HG02840 (cell line): ENCODE results near the gene HYAL1.

ENCODE experiments used
- ATAC-seq: cut with Tn5 transposase; IDR thresholded peaks from one replicate; pipeline ENCODE4 v1.9.1; 2021; ENCODE audit warnings: mild to moderate bottlenecking, moderate library complexity, moderate number of reproducible peaks; ENCODE audit not compliant: unreplicated experiment, low FRiP score

Gene HYAL1

GRCh38 chr3:50334339-50335075 is 31.1 kb upstream of the HYAL1 start:
- no peak for ATAC-seq

GRCh38 chr3:50333744-50334328 is 30.5 kb upstream of the HYAL1 start:
- ATAC-seq = no peak

DNA sequence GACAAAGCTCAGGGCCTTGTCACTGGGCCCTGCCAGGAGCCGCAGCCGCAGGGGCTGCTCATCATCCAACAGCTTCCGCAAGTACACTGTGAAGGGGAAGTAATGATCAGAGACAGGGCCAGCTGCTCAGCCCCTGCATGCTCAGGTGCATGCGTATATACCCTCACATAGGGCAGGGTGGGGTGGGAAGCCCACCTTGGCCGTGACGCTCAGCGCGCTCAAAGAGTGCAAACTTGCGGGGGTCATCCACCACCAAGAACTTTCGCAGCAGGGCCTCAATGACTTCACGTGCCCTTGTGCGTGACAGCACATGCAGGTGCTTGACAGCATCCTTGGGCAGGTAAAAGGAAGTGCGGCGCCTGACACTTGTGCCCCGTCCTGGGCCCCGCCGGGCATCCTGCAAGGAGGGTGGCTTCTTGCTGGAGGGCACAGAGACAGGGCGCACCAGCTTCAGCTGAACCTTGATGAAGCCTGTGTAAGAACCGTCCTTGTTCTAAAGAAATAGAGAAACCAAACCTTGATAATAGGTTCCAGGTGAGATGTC is 28.1 kb upstream of the HYAL1 start:
- ATAC-seq = no peak

DNA sequence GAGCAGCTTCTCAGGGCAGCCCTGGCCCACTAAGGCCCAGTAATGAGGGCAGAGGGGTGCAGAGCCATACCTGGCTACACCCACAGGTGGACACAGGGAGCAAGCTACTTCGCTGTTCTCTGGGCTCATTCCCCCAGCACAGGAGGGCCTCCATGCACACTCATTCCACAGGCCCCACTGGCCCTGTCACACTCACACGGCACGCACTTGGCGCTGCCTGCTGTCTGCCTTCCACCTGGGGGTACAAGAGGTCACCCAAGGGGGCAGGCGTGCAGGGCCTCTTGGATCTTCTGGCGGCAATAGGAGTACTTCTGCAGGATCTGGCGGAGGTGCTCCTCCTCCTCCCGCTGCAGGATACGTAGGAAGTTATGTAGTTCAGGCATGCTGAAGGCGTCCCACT is 27.0 kb upstream of the HYAL1 start:
- no peak for ATAC-seq

GRCh38 chr3:50327943-50328691 is 24.7 kb upstream of the HYAL1 start, which contains the start of gene TUSC2:
Gene TUSC2 (minus strand): TSS chr3:50328223. CDS start chr3:50328099, 124 bp downstream.
- ATAC-seq = peak; percentile 86

DNA sequence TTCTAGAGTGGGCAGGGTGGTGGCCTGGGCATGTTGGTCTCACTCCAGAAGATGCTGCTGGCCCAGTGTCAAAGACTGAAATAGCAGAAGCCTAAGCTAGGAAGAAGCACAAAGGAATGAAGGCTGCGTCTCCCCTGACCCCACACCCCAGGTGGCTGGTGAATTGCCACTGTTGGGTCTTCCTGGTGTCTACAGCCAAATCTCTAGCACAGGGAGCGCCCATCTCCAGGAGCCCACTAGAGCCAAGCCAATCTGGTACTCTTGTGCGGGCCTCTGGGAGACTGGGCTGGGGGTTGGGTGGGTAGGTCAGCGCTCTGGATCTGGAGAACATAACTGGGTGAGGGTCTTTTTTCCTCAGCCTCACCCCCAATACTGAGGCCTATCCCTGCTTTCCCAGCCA is 23.8 kb upstream of the HYAL1 start:
- no peak for ATAC-seq

GRCh38 chr3:50326182-50326541 is 22.8 kb upstream of the HYAL1 start:
- ATAC-seq = no peak

DNA sequence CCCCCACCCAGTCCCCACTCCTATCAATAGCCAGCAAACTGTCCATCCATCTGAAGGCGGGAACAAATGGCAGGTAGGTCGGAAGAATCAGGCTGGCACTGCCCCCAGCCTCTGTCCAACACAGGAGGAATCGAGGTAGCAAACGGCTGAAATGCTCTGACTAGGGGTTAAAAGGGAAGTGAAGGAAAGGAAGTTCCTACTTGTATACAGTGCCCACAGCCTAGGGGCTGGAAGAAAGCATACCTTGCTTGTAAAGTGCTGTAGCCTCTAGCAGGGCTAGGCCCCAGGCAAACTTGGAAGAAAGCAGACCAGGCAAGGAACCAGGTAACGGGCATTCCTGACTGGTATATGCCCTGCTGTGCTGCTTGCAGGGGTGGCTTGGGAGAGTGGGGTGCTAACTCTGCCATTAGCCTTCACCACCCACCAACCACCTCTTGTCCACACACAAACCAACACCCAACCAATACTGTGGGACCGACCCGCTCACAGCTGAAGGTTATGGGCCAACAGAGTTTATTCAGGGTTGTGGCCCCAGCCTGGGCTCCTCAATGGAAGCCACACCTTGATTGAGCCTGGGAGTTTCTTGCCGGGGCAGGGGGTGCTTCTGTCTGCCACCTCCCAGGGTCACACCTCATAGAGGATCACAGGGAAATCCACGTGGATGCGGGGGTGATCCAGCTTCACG is 22.3 kb upstream of the HYAL1 start:
- ATAC-seq = no peak

- no peak for ATAC-seq
These were observed 21.7 kb upstream of the HYAL1 start for GRCh38 chr3:50325113-50325480.

DNA sequence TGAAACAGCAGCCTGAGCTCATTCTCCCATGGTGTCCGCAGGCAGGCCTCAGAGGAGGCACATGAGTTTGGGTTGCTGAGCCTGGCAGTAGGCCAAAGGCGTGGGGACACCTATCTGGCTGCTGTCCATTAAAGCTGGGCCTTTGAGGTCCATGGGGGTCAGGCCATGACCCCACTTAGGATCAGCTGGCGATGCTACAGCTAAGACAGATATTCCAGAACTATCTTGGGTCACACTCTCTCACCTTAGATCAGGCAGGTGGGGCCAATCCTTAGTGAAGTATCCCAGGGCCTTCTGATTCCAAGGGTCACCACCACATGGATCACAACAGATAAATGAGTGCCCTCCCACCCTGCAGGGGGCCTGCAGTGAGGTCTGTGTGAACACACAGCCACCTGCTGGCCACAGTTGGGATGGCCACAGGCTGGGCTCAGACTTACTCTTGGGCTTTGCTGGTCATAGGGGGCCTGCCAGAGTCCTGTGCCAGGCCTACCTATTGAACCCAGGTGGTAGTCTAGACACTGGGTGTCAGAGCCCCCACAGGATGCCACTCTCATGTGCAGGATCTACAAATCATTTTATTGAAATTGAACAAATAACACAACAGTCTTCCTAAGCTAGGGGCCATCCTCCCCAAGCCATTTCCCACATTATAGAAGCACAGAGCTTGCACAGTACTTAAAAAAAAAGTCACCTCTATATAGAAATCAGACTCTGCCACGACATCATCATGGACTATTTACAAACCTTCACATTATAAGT is 21.2 kb upstream of the HYAL1 start:
- ATAC-seq = no peak

- ATAC-seq = no peak
These were observed 20.3 kb upstream of the HYAL1 start for GRCh38 chr3:50323614-50324199.

- no peak for ATAC-seq
These were observed 19.8 kb upstream of the HYAL1 start for GRCh38 chr3:50323092-50323600.

DNA sequence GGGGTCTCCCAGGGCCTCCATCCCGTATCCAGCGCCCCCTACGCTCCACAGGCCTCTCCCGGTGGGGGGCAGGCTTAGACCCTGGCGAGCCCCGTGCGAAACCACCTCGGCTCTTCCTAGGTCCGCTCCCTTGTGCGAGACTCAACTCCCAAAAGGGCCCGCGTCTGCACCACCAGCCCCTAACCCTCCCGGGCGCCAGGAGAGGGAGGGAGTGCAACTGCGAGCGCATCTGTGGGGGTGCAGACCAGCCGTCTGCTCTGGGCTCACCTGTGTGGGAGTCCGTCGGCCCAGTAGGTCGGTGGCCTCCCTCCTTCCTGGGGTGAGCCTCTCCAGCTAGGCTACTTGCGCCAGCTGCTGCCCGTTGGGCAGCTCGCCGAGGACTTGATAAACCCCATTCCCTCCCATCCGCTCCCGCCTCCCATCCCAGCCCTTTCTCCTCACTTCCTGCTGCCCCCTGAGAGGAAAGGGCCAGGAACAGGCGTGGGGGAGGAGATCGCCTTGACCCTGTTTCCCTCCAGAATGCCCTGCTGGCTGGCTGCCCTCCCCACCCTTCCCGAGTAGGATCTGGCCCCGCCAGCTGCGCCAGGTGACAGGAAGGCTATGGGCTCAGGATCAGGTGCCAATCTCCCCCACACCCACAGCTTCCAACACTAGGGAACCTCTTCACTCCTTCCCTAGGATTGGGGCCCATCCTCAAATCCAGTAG is 19.2 kb upstream of the HYAL1 start, which contains the start of gene HYAL2:
TSS of gene HYAL2 (minus strand) at position 360 of the 706 bp plus-strand sequence. CDS start 2,256 bp downstream, outside the sequence.
- ATAC-seq = no peak

- ATAC-seq = no peak
These were observed 18.7 kb upstream of the HYAL1 start for GRCh38 chr3:50322115-50322385.

GRCh38 chr3:50321336-50322114 is 18.2 kb upstream of the HYAL1 start:
- peak; percentile 80 for ATAC-seq

- peak; percentile 50 for ATAC-seq
These were observed 17.5 kb upstream of the HYAL1 start for GRCh38 chr3:50320853-50321335.

GRCh38 chr3:50319894-50320625 is 16.7 kb upstream of the HYAL1 start:
- ATAC-seq = no peak
